NCI-H460 (cell line): Measurements from ENCODE around the gene MUS81. TPM values are rescaled to one million over a fixed set of nuclear protein-coding genes. Genes with fewer than 3 reads are reported as not detected.

Experiments
- DNase-seq: peaks from one replicate; pipeline ENCODE4 v3.0.0-alpha.2; 2016; ENCODE audit warnings: low read depth; ENCODE audit errors: extremely low read depth
- total RNA-seq: library from RNA; depleted of rRNA; stranded (reverse); fragments of >200 nt; shearing (Covaris generic); gene quantifications from 2 replicates; pipeline ENCODE4 v1.2.3, GENCODE V29; 2014

Gene MUS81
- total RNA-seq, 1 experiment from 2014 or later = 39.1 TPM

DNA sequence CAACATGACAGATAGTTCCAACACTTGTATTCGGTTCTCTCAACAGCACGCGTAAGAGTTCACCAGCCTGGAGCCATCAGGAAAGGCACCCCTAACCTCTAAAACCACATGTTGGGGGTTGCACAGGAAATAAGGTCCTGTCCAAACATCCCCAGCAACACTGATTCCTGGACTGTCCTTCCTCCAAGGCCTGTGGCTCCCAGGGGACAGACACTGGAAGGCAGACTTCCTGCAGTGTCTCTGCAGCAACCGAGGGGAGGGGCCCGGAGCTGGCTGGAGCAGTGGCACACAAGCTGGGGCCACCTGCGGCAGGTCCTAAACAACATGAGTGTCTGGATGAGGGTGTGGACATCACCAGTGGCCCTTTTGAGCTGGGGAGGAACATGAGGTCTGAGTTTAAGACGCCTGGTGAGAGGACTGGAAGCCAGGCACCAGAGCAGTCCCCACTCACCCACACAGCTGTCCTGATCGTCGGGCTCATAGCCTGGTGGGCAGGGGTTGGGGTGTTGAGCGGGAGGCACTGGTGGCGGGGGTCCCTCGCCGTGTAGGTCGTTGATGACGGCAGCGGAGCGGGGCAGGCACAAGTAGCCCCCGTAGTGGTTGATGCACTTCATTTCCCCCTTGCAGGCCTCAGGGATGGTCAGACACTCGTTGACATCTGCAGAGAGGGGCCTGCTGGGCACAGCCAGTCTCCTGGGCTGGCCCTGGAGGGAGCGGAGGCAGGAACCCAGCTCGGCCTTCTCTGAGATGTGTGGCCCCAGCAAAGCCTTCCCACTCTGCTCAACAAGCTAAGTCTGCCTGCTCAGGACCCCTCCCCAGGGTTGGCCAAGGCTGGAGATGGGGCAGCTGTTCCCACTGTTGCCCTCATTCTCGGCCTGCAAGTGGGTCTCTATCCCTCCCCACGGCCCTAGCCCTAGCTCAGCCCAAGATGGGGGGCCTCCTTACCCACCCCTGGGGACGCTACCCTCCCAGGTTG lies 10.8 kb downstream of the MUS81 start:
- no peak for DNase-seq

GRCh38 chr11:65871811-65872548 lies 11.7 kb downstream of the MUS81 start:
- no peak for DNase-seq

DNA sequence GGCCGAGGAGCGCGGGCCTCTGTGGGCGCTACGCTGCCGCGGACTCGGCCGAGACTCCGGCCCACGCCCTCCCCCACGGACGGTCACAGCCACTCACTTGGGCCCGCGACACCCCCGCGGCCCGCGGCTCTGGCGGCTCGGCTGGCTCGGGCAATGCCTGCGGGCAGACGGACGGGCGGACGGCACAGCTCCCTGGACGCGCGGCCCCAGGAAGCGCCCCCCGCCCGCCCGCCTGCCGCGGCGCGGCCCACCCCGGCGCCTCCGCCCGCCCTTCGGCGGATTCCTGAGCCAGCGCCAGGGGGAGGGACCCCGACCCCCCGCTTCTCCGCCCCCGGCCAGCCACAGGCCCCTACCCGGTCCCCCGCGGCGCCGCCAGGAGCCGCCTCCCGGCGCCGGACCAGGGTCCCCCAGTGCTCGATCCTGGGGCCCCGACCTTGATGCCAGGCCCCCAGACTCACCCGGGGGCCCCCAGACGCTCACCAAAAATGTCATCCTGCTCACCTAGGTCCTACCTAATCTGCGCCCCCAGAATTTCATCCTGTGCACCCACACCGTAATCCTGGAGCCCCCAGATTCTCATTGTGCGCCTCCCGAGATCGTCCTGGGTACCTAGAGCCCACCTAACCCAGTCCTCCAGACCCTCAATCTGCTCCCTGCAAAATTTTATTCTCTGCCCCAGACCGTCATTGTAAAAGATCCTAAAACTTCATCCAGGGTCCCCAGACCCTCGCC lies 12.5 kb downstream of the MUS81 start, which contains the start of gene EFEMP2:
Gene EFEMP2, minus strand, starts transcription at position 215 of the 732 bp plus-strand sequence. CDS start 446 bp downstream, outside the sequence.
- no peak for DNase-seq

DNA sequence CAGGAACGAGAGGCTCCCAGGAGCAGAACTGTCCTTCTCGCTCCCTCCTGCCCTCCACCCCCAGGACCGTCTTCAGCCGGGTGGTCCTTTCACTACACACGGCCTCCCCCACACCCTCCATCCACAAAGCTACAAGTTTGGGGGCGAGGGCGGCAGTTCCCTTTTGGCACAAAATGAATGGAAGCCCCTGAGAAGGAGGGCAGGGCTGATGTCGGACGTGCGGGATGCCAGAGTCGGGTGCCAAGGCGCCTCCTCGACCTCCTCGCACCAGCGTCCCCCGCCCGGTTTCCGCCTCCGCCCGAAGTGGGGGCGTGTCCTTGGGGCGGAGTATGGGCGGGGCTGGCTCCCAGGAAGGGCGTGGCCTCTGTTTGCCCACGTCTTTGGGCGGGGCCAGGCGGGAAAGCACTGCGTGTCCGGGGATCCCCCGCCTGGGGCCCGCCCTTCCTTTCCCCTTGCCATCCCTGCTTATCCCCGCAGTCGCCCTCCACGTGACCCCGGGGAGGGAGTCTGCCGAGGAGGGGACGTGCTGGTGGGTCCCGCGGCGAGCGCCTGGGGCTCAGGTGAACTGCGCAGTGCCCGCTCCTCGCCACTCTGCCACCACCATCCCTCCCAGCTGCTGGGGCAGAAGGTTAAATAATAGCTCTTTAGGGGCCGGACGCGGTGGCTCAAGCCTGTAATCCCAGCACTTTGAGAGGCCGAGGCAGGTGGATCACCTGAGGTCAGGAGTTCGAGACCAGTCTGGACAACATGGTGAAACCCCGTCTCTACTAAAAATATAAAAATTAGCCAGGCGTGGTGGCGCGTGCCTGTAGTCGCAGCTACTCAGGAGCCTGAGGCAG lies 13.3 kb downstream of the MUS81 start:
- peak; percentile 86 for DNase-seq

GRCh38 chr11:65879617-65880016 lies 19.4 kb downstream of the MUS81 start, which contains the start of gene CTSW:
CTSW (plus strand) TSS chr11:65879837; CDS start chr11:65879855, 18 bp downstream.
- no peak for DNase-seq

DNA sequence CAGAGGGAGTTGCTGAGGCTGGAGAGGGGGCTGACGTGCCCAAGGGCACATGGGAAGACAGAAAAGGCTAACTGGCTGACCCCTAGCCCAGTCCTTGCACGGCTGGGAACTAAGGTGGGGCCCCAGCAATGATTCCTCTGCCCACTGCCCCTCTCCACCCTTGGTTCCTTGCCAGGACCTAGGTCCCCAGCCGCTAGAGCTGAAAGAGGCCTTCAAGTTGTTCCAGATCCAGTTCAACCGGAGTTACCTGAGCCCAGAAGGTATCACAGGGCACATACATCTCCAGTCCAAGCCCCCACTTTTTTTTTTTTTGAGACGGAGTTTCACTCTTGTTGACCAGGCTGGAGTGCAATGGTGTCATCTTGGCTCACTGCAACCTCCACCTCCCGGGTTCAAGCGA lies 19.8 kb downstream of the MUS81 start:
- no peak for DNase-seq

DNA sequence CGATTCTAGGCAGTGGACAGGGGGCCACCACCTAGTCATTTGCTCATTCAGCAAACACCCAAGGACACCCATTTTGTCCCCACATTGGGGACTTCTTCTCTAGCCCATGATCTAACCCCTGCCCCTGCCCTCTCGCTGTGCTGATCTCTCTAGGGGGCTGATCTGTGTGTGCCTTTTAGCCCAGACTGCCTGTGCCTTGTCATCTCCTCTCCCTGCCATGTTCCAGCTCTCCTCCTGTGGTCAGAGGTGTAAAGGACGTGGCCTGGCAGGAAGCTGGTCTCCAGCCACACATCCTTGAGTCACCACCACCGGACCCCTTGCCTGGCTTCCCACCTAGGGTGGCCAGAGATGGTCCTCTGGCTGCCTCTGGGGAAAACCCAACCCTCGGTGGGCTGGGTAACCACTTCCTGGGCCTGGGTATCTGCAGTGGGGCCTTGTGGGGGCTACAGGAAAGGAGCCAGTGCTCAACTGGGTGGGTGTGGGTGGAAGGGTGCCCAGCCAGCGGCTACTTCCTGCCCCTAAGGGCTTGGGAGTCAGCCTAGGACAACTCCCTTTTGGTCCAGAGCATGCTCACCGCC lies 20.7 kb downstream of the MUS81 start:
- DNase-seq = no peak

- DNase-seq = no peak
These were observed 22.2 kb downstream of the MUS81 start for GRCh38 chr11:65882120-65883057.

GRCh38 chr11:65883058-65883761 lies 23.0 kb downstream of the MUS81 start:
- no peak for DNase-seq

DNA sequence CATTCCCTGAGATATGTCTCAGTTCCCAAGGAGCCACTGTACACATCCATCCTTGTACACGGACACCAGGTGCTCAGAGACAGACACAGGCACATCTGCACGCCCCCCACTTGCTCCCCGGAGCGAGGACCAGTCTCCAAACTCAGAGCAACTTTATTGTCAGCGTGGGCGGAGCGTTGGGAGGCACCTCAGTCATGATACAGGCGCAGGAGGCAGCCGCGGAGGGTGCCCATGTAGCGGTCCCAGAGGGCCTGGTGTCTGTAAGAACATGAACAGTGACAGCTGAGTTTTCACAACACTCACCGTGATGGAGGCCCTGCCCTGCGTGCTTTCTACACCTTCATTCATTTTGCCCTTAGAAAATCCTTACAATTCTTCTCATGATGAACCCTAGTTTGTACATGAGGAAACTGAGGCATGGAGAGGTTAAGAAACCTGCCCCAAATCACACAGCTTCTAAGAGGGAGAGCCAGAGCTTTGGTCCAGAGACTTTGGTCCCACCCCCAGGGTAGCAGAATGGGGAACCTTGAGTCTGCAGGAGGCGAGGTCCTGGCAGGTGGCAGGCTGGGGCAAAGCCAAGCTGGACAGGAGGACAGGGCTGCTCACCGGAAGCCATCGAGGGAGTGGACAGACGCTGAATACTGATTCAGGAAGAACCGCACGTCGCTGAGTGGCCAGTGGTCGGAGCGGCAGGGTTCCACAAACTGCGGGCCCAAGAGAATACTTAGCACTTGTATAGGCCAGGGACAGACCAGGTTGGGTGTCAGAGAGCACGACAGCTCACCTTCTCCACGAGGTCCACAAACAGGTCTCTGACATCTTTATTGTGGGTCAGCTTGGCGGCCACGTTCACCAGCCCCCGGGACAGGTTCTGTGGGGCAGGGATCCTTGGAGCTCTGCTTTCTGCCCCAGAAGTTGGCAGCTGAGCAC lies 23.8 kb downstream of the MUS81 start:
- DNase-seq = no peak

DNA sequence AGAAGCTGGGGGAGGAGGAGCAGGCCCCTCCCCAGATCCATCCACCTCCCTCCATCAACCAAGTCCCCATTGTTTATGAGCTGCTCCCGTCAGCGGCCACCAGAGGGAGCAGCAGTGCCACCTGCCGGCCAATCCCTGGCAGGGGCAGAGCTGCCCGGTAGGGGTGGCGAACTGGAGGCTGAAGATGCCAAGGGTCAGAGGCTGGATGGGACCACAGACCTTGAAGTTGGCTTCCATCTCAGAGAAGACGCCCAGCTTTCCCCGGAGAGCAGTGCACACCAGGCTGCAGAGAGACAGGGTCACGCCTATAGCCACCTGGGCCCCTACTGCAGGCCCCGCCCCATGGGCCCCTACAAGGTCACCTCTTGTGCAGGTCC lies 24.5 kb downstream of the MUS81 start:
- peak; percentile 63 for DNase-seq

GRCh38 chr11:65885231-65885630 lies 25.0 kb downstream of the MUS81 start:
- DNase-seq = no peak

DNA sequence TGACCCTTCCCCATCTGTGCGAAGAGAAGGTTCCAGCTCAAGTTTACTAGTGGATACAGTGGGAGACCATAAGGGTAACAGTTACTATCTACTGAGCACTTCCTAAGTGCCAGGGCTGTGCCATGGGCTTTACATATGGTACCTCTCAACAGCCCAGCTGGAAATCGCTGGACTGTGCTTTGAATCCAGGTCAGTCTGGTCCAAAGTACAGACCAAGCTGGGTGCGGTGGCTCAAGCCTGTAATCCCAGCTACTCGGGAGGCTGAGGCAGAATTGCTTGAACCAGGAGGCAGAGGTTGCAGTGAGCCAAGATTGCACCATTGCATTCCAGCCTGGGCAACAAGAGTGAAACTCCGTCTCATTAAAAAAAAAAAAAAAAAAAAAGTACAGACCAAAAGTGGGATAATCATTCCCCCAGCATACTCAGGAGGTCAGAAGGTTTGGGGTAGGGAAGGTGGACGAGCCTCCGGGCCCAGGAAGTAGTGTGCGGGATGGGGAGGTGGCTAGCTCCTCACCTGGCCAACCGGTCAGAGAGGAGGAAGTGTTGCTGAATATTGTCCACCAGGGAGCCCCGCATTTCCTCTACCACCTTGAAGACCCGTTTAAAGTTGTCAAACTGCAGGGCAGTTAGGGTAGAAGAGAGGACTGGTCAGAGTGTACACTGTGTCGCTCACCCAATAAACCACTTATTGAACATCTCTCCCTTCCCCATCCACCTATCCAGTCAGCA lies 25.7 kb downstream of the MUS81 start:
- DNase-seq = no peak

GRCh38 chr11:65886826-65887722 lies 26.8 kb downstream of the MUS81 start:
- no peak for DNase-seq

DNA sequence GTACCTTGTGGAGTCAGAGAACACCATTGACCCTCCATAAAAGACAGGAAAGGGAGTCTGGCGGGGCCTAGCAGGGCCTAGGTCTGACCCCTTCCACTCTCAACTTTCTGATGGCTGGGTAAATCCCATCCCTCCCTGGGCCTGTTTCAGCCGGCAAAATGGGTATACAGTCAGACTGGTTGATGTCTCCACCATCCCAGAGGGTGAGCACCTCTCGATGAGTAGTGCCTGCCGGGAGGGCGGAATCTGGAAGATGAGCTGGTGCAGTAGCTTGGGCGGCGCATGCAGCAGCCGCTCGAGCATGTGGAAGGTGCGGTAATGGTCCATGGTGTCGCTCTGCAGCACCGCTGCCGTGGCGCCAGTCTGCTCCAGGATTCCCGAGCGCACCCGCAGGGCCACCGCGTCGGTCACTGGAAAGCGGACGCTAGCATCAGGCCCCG lies 27.5 kb downstream of the MUS81 start:
- DNase-seq = no peak
